Measurements from ENCODE around the gene ENTHD1.
"Not testable (repeated sequence)": the region's sequence is repeated elsewhere in the genome, so short reads cannot be mapped to it uniquely, and the experiment has no call there.

Gene ENTHD1

GRCh38 chr22:39851606-39852315 lies 41.8 kb downstream of the ENTHD1 start:
- H3K36me3 ChIP-seq (ENCODE audit: control insufficient read depth, insufficient read depth, low read length) = no peaks in the 10 kb centered on the region
- no peak for TF ChIP-seq CTCF (IDR thresholded peaks at IDR 0.05; ENCODE audit: insufficient read depth, low read length, poor library complexity, severe bottlenecking)

DNA sequence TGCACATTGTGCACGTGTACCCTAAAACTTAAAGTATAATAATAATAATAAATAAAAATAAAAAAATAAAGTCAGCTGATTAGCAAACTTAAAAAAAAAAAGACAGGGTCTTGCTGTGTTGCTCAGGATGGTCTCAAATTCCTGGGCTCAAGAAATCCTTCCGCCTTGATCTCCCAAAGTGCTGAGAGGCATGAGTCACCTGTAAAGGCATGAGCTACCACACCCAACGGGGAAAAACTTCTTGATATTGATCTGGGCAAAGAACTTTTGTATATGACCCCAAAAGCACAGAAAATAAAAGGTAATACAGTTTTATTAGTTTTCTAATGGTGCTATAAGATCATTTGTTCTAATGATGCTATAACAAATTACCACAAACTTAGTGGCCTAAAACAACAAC lies 46.1 kb downstream of the ENTHD1 start:
- Histone ChIP-seq H3K4me3 (replicated peaks; ENCODE audit: low read depth, low read length) (no peak overlapping the region), H3K27me3 (replicated peaks; ENCODE audit: control insufficient read depth, insufficient read depth, low read length) (no peaks in the 10 kb centered on the region), H3K36me3 (ENCODE audit: control insufficient read depth, insufficient read depth, low read length) (no peaks in the 10 kb centered on the region)
- no peak for TF ChIP-seq CTCF (IDR thresholded peaks at IDR 0.05; ENCODE audit: insufficient read depth, low read length, poor library complexity, severe bottlenecking)
- no peak for DNase-seq (ENCODE audit: extremely low read depth, insufficient read length)

More at GRCh38 chr22:39851606-39852315, 41.8 kb downstream of the ENTHD1 start:
- Histone ChIP-seq H3K27me3 (replicated peaks; ENCODE audit: control insufficient read depth, insufficient read depth, low read length) (no peaks in the 10 kb centered on the region), H3K4me3 (replicated peaks; ENCODE audit: low read depth, low read length) (no peak overlapping the region)
- no peak for DNase-seq (ENCODE audit: extremely low read depth, insufficient read length)

DNA sequence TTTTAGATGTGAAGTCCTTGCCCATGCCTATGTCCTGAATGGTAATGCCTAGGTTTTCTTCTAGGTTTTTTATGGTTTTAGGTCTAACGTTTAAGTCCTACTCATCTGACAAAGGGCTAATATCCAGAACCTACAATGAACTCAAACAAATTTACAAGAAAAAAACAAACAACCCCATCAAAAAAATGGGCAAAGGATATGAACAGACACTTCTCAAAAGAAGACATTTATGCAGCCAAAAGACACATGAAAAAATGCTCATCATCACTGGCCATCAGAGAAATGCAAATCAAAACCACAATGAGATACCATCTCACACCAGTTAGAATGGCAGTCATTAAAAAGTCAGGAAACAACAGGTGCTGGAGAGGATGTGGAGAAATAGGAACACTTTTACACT lies 47.0 kb downstream of the ENTHD1 start:
- not testable (repeated sequence) for H3K27me3 ChIP-seq (replicated peaks; ENCODE audit: control insufficient read depth, insufficient read depth, low read length); DNase-seq (ENCODE audit: extremely low read depth, insufficient read length); H3K4me3 ChIP-seq (replicated peaks; ENCODE audit: low read depth, low read length); H3K36me3 ChIP-seq (ENCODE audit: control insufficient read depth, insufficient read depth, low read length)

DNA sequence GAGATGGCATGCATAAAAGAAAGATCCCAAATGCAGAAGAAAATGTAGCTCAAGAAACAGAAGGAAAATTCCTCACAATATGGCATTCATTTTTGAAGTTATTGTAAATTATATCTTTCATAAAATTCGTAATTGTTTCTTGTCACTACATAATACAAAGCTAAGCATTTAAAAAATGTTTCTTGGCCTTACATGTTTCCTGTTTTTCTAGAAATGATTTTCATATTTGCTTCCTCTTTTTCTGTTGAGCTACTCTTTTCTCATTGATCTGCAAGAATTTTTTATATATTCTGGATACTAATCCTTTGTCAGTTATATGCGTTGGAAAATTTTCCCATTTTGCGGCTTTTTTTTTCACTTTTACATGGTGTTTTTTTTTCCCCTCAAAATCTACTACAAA lies 48.0 kb downstream of the ENTHD1 start:
- Histone ChIP-seq H3K36me3 (ENCODE audit: control insufficient read depth, insufficient read depth, low read length) (no peaks in the 10 kb centered on the region), H3K27me3 (replicated peaks; ENCODE audit: control insufficient read depth, insufficient read depth, low read length) (no peaks in the 10 kb centered on the region), H3K4me3 (replicated peaks; ENCODE audit: low read depth, low read length) (no peak overlapping the region)
- no peak for DNase-seq (ENCODE audit: extremely low read depth, insufficient read length)
- no peak for TF ChIP-seq CTCF (IDR thresholded peaks at IDR 0.05; ENCODE audit: insufficient read depth, low read length, poor library complexity, severe bottlenecking)

DNA sequence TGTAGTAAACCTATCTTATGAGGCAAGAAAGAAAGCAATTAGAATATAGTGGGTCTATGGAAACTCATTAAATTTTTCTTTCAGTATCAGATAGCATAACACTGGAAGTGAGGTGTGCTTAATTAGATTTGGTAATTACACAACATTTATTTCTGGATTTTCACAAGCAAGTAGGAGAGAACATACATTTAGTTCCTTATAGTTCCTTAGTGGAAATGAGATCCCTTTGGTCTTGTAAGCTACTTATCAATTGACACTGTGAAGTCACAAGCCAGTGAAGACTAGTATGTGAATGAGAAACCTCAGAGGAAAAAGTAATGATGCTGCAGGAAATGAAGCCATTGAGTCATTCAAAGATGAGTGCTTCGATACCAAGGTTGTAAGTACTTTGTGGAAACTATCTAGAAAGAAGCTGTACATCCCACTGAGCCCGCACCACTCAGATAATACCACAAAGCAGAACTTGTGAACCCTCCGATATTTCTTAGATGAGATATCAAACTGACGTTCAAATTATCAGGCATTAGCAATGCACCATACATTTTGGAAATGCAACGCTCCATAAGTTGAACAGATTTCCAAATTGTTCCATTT lies 53.5 kb downstream of the ENTHD1 start:
- TF ChIP-seq CTCF (IDR thresholded peaks at IDR 0.05; ENCODE audit: insufficient read depth, low read length, poor library complexity, severe bottlenecking) = no peak
- Histone ChIP-seq H3K4me3 (replicated peaks; ENCODE audit: low read depth, low read length) (no peak overlapping the region), H3K27me3 (replicated peaks; ENCODE audit: control insufficient read depth, insufficient read depth, low read length) (no peaks in the 10 kb centered on the region), H3K36me3 (ENCODE audit: control insufficient read depth, insufficient read depth, low read length) (no peaks in the 10 kb centered on the region)
- DNase-seq (ENCODE audit: extremely low read depth, insufficient read length) = peak; percentile 66

DNA sequence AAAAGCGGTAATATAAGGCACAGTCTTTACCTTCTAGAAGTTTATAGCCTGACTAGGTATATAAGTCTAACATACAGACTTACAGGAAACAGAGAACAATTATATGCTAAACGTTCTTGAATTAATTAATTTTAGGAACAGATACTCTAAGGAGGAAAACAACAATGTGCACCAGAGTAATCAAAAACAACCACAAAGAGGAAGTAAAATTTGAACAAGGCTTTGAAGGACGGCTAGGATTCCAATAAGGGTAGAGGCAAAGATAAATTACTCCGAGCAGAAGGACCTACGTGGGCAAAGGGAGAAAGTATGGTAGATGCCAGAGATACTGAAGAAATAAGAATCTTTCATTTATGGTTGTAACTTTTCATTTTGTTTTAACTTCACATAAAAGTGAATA lies 54.4 kb downstream of the ENTHD1 start:
- Histone ChIP-seq H3K4me3 (replicated peaks; ENCODE audit: low read depth, low read length) (no peak overlapping the region), H3K27me3 (replicated peaks; ENCODE audit: control insufficient read depth, insufficient read depth, low read length) (no peaks in the 10 kb centered on the region), H3K36me3 (ENCODE audit: control insufficient read depth, insufficient read depth, low read length) (no peaks in the 10 kb centered on the region)
- DNase-seq (ENCODE audit: extremely low read depth, insufficient read length) = peak; percentile 33
- no peak for TF ChIP-seq CTCF (IDR thresholded peaks at IDR 0.05; ENCODE audit: insufficient read depth, low read length, poor library complexity, severe bottlenecking)

Data from GM06990 (cell line).